Testis (tissue), 3 donors: ENCODE data around the gene FALEC. TPM values are rescaled to one million over a fixed set of nuclear protein-coding genes. Genes with fewer than 3 reads are reported as not detected.

Experiments
- DNase-seq: peaks from one replicate; pipeline ENCODE4 v3.0.0-alpha.2; 2019
- H3K27ac ChIP-seq, 2 donors: fragments of 200-600 bp; sonication (generic); one replicate each; pipeline ENCODE4 v1.5.1; 2019
- H3K27me3 ChIP-seq: fragments of 200-600 bp; sonication (generic); one replicate; pipeline ENCODE4 v1.5.1; 2019
- H3K36me3 ChIP-seq: fragments of 200-600 bp; sonication (generic); one replicate; pipeline ENCODE4 v1.5.1; 2017; ENCODE audit warnings: low read depth; ENCODE audit errors: missing control alignments
- H3K4me1 ChIP-seq: fragments of 200-600 bp; sonication (generic); one replicate; pipeline ENCODE4 v1.5.1; 2019
- H3K4me3 ChIP-seq, 2 donors: fragments of 200-600 bp; sonication (generic); one replicate each; pipeline ENCODE4 v1.5.1; 2017 to 2019
- H3K9me3 ChIP-seq: fragments of 200-600 bp; sonication (generic); one replicate; pipeline ENCODE4 v1.5.1; 2017
- CTCF ChIP-seq, 3 experiments: fragments of 450-650 bp in 2 of 3; fragments of 200-600 bp in 1 of 3; sonication (generic) in 1 of 3; IDR thresholded peaks; one replicate each; pipeline ENCODE4 v1.5.1; 2016 to 2019; ENCODE audit warnings: antibody characterized with exemption in 3 of 3, mild to moderate bottlenecking in 2 of 3, moderate library complexity in 1 of 3
- POLR2A ChIP-seq: fragments of 450-650 bp; IDR thresholded peaks from one replicate; pipeline ENCODE4 v1.6.1; 2017; ENCODE audit warnings: antibody characterized with exemption, mild to moderate bottlenecking, moderate library complexity
- WGBS, 2 donors: methylation state at CpG; one replicate each; pipeline ENCODE4 v1.1.5; 2018; 5-methylcytosine and 5-hydroxymethylcytosine counted together
- intact Hi-C: fragments of 100-400 bp; cut with DNase I; formaldehyde crosslinking; loops from one replicate; pipeline ENCODE4 v1.15.1; 2023; ENCODE audit warnings: low total_unique reads
- polyA plus RNA-seq: library from polyadenylated mRNA; stranded (reverse); fragments of 350-450 nt; fragmentation: Illumina TruSeq; extraction: RNeasy Lipid Tissue Mini Kit (QIAGEN cat#74804); gene quantifications from one replicate; pipeline ENCODE4 v1.2.3, GENCODE V29; 2014; ENCODE audit warnings: low read depth, low replicate concordance; ENCODE audit not compliant: insufficient read depth
- total RNA-seq, 2 donors: library from RNA; depleted of rRNA; stranded (reverse); fragments of >200 nt; gene quantifications; one replicate each; pipeline ENCODE4 v1.2.3, GENCODE V29; 2016

Gene FALEC
- total and polyA plus RNA-seq, 3 donors from 2014 or later, result 1.3 TPM; not detected in 2

- no peak overlapping the region for H3K4me3 ChIP-seq
- peaks cover 37% of the 10 kb centered on the region for H3K4me1 ChIP-seq
- H3K9me3 ChIP-seq, result no peaks in the 10 kb centered on the region
- no peaks in the 10 kb centered on the region for H3K27me3 ChIP-seq
- intact Hi-C loops, result no loop called here
- peak overlapping the region in 1 of 2 donors; percentile 12 for H3K27ac ChIP-seq
- 29 to 42% methylated on average over 4 of the region's 4 CpGs for WGBS, 2 donors
- DNase-seq, result peak; percentile 77
- TF ChIP-seq POLR2A, result no peak
- no peak for TF ChIP-seq CTCF (IDR thresholded peaks at IDR 0.05)
- H3K36me3 ChIP-seq, result no peaks in the 10 kb centered on the region
Observed at GRCh38 chr1:150473659-150474058, 41.9 kb upstream of the FALEC start.

DNA sequence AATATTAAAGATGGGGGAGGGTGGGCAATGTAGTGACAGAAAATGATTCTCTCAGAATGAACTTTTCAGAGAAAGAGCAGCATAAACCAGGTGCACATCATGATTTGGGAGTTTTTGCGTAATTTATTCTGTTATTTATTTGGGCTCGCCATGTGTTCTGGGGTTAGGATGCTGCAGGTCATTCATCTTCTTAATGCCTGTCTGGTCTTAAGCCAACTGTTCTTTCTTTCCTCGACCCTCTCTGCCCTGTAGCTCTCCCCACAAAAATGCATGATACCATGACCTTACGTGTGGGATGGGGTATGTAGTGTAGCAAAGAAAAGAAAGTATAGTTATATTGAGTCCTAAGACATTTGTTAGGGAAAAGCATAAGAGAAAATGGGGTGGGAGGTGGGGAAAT, 40.7 kb upstream of the FALEC start:
- no peak for DNase-seq
- Histone ChIP-seq H3K27me3 (no peaks in the 10 kb centered on the region), H3K27ac (no peak overlapping the region), H3K36me3 (no peaks in the 10 kb centered on the region), H3K4me1 (peaks cover 35% of the 10 kb centered on the region), H3K4me3 (no peak overlapping the region), H3K9me3 (no peaks in the 10 kb centered on the region)
- intact Hi-C loops, result no loop called here
- no peak for TF ChIP-seq CTCF (IDR thresholded peaks at IDR 0.05)
- TF ChIP-seq POLR2A, result no peak
- WGBS, 2 donors, result 54 to 57% methylated on average over 4 of the region's 4 CpGs

GRCh38 chr1:150476754-150477153, 38.8 kb upstream of the FALEC start:
- Histone ChIP-seq H3K27me3 (no peaks in the 10 kb centered on the region), H3K36me3 (no peaks in the 10 kb centered on the region), H3K9me3 (no peaks in the 10 kb centered on the region), H3K4me1 (peaks cover 33% of the 10 kb centered on the region), H3K27ac (peak overlapping the region in 1 of 2 donors; percentile 2), H3K4me3 (no peak overlapping the region)
- intact Hi-C loops, result no loop called here
- no peak for TF ChIP-seq CTCF (IDR thresholded peaks at IDR 0.05)
- TF ChIP-seq POLR2A, result no peak
- 42 to 53% methylated on average over 3 of the region's 3 CpGs for WGBS, 2 donors
- DNase-seq, result no peak

DNA sequence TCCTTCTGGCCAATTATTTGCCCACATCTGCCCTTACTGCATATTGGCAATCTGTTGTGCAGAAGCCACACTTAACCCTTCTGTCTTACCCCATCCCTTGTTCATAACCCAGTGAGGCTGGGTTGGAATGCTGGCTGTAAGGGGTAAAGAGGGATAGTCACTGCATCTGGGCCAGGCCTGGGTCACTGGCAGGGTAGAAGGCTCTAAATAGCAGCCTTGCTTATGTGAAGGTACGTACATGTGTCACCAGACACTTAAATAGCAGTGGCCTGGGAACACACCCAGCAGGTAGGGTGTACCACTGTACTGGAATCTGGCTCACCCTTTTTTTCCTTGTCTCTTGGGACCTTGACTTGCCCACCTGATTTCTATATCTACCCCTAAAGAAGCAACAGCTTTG, 38.2 kb upstream of the FALEC start:
- DNase-seq, result no peak
- no peaks in the 10 kb centered on the region for H3K9me3 ChIP-seq
- intact Hi-C loops, result no loop called here
- WGBS, 2 donors, result 68 to 69% methylated on average over 1 of the region's 1 CpG
- no peaks in the 10 kb centered on the region for H3K27me3 ChIP-seq
- TF ChIP-seq CTCF (IDR thresholded peaks at IDR 0.05) (no peak), POLR2A (no peak)
- H3K36me3 ChIP-seq, result no peaks in the 10 kb centered on the region
- H3K4me3 ChIP-seq, result no peak overlapping the region
- H3K4me1 ChIP-seq, result peaks cover 33% of the 10 kb centered on the region
- H3K27ac ChIP-seq, result no peak overlapping the region

- intact Hi-C loops, result no loop called here
- TF ChIP-seq CTCF (IDR thresholded peaks at IDR 0.05), result no peak
- no peak for TF ChIP-seq POLR2A
- Histone ChIP-seq H3K27me3 (no peaks in the 10 kb centered on the region), H3K4me1 (peaks cover 33% of the 10 kb centered on the region), H3K27ac (no peak overlapping the region), H3K4me3 (no peak overlapping the region), H3K9me3 (no peaks in the 10 kb centered on the region), H3K36me3 (no peaks in the 10 kb centered on the region)
- 61 to 71% methylated on average over 4 of the region's 4 CpGs for WGBS, 2 donors
- no peak for DNase-seq
Observed at GRCh38 chr1:150477733-150478132, 37.8 kb upstream of the FALEC start.
